ENCODE results near the gene PPP6R3.

DNA sequence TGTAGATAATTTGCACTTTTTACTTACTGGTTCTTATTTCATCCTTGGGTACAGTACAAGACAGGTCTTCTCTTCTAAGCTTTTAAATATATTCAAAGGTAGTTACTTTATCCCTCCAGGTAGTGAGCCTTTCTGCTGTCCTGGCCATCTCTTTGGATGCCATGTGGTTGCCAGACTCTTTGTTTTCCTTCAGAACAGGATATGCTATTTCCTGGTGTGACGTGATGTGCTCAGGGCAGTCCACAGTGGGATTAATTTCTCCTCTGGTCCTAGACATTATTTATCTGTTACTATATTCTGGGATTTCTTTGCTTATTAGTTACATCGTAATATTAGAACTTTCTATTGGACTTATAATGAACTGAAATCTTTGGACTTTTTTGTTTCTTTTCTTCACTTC is 63.7 kb downstream of the PPP6R3 start:
- TF ChIP-seq, protein P1, sequence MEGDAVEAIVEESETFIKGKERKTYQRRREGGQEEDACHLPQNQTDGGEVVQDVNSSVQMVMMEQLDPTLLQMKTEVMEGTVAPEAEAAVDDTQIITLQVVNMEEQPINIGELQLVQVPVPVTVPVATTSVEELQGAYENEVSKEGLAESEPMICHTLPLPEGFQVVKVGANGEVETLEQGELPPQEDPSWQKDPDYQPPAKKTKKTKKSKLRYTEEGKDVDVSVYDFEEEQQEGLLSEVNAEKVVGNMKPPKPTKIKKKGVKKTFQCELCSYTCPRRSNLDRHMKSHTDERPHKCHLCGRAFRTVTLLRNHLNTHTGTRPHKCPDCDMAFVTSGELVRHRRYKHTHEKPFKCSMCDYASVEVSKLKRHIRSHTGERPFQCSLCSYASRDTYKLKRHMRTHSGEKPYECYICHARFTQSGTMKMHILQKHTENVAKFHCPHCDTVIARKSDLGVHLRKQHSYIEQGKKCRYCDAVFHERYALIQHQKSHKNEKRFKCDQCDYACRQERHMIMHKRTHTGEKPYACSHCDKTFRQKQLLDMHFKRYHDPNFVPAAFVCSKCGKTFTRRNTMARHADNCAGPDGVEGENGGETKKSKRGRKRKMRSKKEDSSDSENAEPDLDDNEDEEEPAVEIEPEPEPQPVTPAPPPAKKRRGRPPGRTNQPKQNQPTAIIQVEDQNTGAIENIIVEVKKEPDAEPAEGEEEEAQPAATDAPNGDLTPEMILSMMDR (conservative IDR thresholded peaks at IDR 0.05; ENCODE audit: low read length): no peak
- no peak for TF ChIP-seq EZH2phosphoT487 (IDR thresholded peaks at IDR 0.05; ENCODE audit: borderline replicate concordance)

Measured in Loucy (cell line).